C4-2B (cell line): ENCODE results near the gene SNAPC5.

Experiments
- ZFX ChIP-seq: fragments of 450-650 bp; IDR thresholded peaks from 2 replicates; pipeline ENCODE4 v1.6.1; 2017
- TF ChIP-seq, protein P1 (sequence below): fragments of 450-650 bp; conservative IDR thresholded peaks from 2 replicates; pipeline ENCODE4 v1.5.1; 2017; ENCODE audit warnings: mild to moderate bottlenecking

DNA sequence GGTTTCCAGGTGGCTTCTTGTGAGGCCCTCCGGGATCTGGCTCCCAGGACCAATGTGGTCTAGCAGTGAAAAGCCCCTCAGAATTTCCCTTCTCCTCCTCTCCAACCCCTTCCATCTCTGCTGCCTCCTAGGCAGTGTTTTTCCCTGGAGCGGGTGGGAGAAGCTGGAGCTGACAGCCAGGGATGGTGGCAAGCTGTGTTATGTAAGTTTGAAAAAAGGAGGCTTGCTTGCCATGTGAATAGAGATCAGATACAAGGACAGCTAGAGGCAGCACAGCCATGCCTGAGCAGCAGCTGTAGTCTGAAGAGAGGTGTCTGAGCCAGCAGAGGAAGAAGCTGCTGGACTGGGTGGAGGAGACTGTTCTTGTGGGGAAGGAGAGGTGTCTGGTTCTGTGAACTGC, 20.6 kb downstream of the SNAPC5 start:
- TF ChIP-seq, protein P1, sequence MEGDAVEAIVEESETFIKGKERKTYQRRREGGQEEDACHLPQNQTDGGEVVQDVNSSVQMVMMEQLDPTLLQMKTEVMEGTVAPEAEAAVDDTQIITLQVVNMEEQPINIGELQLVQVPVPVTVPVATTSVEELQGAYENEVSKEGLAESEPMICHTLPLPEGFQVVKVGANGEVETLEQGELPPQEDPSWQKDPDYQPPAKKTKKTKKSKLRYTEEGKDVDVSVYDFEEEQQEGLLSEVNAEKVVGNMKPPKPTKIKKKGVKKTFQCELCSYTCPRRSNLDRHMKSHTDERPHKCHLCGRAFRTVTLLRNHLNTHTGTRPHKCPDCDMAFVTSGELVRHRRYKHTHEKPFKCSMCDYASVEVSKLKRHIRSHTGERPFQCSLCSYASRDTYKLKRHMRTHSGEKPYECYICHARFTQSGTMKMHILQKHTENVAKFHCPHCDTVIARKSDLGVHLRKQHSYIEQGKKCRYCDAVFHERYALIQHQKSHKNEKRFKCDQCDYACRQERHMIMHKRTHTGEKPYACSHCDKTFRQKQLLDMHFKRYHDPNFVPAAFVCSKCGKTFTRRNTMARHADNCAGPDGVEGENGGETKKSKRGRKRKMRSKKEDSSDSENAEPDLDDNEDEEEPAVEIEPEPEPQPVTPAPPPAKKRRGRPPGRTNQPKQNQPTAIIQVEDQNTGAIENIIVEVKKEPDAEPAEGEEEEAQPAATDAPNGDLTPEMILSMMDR: no peak
- no peak for TF ChIP-seq ZFX
